ENCODE results near the gene MANBA.

DNA sequence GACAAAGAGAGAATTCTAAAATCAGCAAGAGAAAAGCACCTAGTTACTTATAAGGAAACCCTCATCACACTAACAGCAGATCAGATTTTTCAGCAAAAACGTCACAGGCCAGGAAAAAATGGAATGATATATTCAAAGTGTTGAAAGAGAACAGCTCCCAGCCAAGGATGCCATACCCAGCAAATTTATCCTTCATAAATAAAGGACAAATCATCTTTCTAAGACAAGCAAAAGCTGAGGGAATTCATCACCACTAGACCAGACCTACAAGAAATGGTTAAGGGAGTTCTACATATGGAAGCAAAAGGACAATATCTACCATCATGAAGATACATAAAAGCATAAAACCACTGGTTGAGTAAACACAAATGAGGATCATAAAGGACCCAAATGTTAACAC is 53.6 kb downstream of the MANBA start:
- TF ChIP-seq, protein P1, sequence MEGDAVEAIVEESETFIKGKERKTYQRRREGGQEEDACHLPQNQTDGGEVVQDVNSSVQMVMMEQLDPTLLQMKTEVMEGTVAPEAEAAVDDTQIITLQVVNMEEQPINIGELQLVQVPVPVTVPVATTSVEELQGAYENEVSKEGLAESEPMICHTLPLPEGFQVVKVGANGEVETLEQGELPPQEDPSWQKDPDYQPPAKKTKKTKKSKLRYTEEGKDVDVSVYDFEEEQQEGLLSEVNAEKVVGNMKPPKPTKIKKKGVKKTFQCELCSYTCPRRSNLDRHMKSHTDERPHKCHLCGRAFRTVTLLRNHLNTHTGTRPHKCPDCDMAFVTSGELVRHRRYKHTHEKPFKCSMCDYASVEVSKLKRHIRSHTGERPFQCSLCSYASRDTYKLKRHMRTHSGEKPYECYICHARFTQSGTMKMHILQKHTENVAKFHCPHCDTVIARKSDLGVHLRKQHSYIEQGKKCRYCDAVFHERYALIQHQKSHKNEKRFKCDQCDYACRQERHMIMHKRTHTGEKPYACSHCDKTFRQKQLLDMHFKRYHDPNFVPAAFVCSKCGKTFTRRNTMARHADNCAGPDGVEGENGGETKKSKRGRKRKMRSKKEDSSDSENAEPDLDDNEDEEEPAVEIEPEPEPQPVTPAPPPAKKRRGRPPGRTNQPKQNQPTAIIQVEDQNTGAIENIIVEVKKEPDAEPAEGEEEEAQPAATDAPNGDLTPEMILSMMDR (IDR thresholded peaks at IDR 0.05; ENCODE audit: low read depth, low read length) = no peak
- no peak for TF ChIP-seq EZH2phosphoT487 (IDR thresholded peaks at IDR 0.05; ENCODE audit: low read depth)

All from OCI-LY3 (cell line).